Stimulated activated CD8-positive, alpha-beta memory T cell treated with anti-CD3 and anti-CD28 coated beads, Interleukin-12 subunit alpha, Interleukin-12 subunit beta, amount 100 ng/mL, for 24 hours (primary cell): ENCODE measurements around the gene KRTAP5-9.
"Not testable (repeated sequence)": the region's sequence is repeated elsewhere in the genome, so short reads cannot be mapped to it uniquely, and the experiment has no call there.

ENCODE experiments used
- DNase-seq: peaks from one replicate; pipeline ENCODE4 v3.0.0-alpha.2; 2020; ENCODE audit errors: extremely low read depth

Gene KRTAP5-9

GRCh38 chr11:71562120-71562519, 13.9 kb downstream of the KRTAP5-9 start:
- DNase-seq = no peak

- DNase-seq = no peak
These were observed 15.2 kb downstream of the KRTAP5-9 start for GRCh38 chr11:71563406-71563805.

- no peak for DNase-seq
These were observed 16.2 kb downstream of the KRTAP5-9 start for GRCh38 chr11:71564430-71564829.

GRCh38 chr11:71565263-71565662, 17.0 kb downstream of the KRTAP5-9 start, which contains the start of gene KRTAP5-10:
Gene KRTAP5-10 (plus strand): TSS chr11:71565563. CDS start chr11:71565588, 25 bp downstream.
- DNase-seq = no peak

GRCh38 chr11:71566081-71566620, 17.9 kb downstream of the KRTAP5-9 start:
- DNase-seq = no peak

GRCh38 chr11:71566626-71567599, 18.7 kb downstream of the KRTAP5-9 start:
- not testable (repeated sequence) for DNase-seq

GRCh38 chr11:71567633-71568032, 19.4 kb downstream of the KRTAP5-9 start:
- DNase-seq = not testable (repeated sequence)

GRCh38 chr11:71568704-71569349, 20.6 kb downstream of the KRTAP5-9 start:
- DNase-seq = no peak

GRCh38 chr11:71571101-71571850, 23.1 kb downstream of the KRTAP5-9 start:
- DNase-seq = not testable (repeated sequence)

- DNase-seq = no peak
These were observed 24.6 kb downstream of the KRTAP5-9 start for GRCh38 chr11:71572811-71573210.

- DNase-seq = no peak
These were observed 26.2 kb downstream of the KRTAP5-9 start for GRCh38 chr11:71574418-71574817.

- DNase-seq = no peak
These were observed 27.7 kb downstream of the KRTAP5-9 start for GRCh38 chr11:71575723-71576424.

GRCh38 chr11:71576688-71577465, 28.7 kb downstream of the KRTAP5-9 start:
- DNase-seq = not testable (repeated sequence)

GRCh38 chr11:71577469-71578004, 29.3 kb downstream of the KRTAP5-9 start:
- DNase-seq = no peak

- not testable (repeated sequence) for DNase-seq
These were observed 31.3 kb downstream of the KRTAP5-9 start for GRCh38 chr11:71579513-71579912.

GRCh38 chr11:71580057-71581003, 32.1 kb downstream of the KRTAP5-9 start:
- DNase-seq = no peak

- DNase-seq = no peak
These were observed 33.6 kb downstream of the KRTAP5-9 start for GRCh38 chr11:71581826-71582225.

- no peak for DNase-seq
These were observed 34.2 kb downstream of the KRTAP5-9 start, which contains the start of gene KRTAP5-11 for GRCh38 chr11:71582309-71582895. Gene KRTAP5-11 (minus strand): TSS chr11:71582875. CDS start chr11:71582837, 38 bp downstream.
